HCT116 (cell line): ENCODE measurements around the gene ZNF674. TPM values are rescaled to one million over a fixed set of nuclear protein-coding genes. Genes with fewer than 3 reads are reported as not detected.

Experiments used
- ATAC-seq: fragments of 200-7000 bp; cut with Tn5 transposase; 2 replicates; pipeline ENCODE4 v1.9.1; 2020; ENCODE audit warnings: mild to moderate bottlenecking, moderate library complexity
- BruUV-seq: library from RNA; stranded (reverse); fragments of 400-500 nt; replicated peaks from 2 replicates; lab custom pipeline; 2021; lab: Mats Ljungman, UMichigan
- CTCF ChIA-PET: fragments of 300-600 bp; sonication (Branson Sonifier 250); formaldehyde crosslinking; loops from one replicate; lab custom pipeline; 2021; ENCODE audit warnings: antibody characterized with exemption; lab: Charles Lee
- POLR2A ChIA-PET: fragments of 300-600, 350-600 bp; sonication (Branson Sonifier 250); formaldehyde crosslinking; loops from one replicate; lab custom pipeline; 2021; ENCODE audit warnings: antibody characterized with exemption; lab: Charles Lee
- RAD21 ChIA-PET, 2 experiments: fragments of 300-600 bp; sonication (Branson Sonifier 250); formaldehyde crosslinking; loops; one replicate each; lab custom pipeline; 2023; ENCODE audit warnings: low total read pairs in 2 of 2; ENCODE audit not compliant: uncharacterized antibody in 2 of 2, unreplicated experiment in 2 of 2, low non-redundant PET in 1 of 2; lab: Charles Lee
- DNase-seq: peaks from one replicate; pipeline ENCODE4 v3.0.0-alpha.2; 2010; ENCODE audit warnings: low read depth, low spot score
- H2AFZ ChIP-seq: fragments of 200-600 bp; shearing (Covaris generic), sonication (generic); 2 replicates; pipeline ENCODE4 v1.6.1; 2017; ENCODE audit warnings: low read depth, mixed run types, mixed read lengths, antibody characterized with exemption, low read length; ENCODE audit not compliant: poor library complexity, severe bottlenecking
- H3K27ac ChIP-seq: 2 replicates; pipeline ENCODE4 v1.5.1; 2012; ENCODE audit warnings: low read depth, low read length
- H3K27me3 ChIP-seq: fragments of 200-600 bp; sonication (generic); 2 replicates; pipeline ENCODE4 v1.6.1; 2016; ENCODE audit warnings: mixed run types, low read length, mixed read lengths; ENCODE audit not compliant: insufficient read depth
- H3K36me3 ChIP-seq, 2 experiments: fragments of 200-500 bp in 1 of 2; fragments of 200-600 bp in 1 of 2; sonication (Bioruptor generic) in 1 of 2; sonication (generic) in 1 of 2; 2 replicates each; pipeline versions ENCODE4 v1.5.1 to v1.6.1; 2014 to 2016; ENCODE audit warnings: low read length in 2 of 2, inconsistent platforms in 1 of 2, mixed read lengths in 1 of 2, mixed run types in 1 of 2; ENCODE audit not compliant: insufficient read depth in 2 of 2, control insufficient read depth in 1 of 2
- H3K4me1 ChIP-seq, 2 experiments: fragments of 200-600 bp in 1 of 2; sonication (generic) in 1 of 2; 2 replicates each; pipeline versions ENCODE4 v1.5.1 to v1.6.1; 2012 to 2017; ENCODE audit warnings: low read length in 2 of 2, inconsistent platforms in 1 of 2, mild to moderate bottlenecking in 1 of 2, mixed read lengths in 1 of 2, mixed run types in 1 of 2, moderate library complexity in 1 of 2; ENCODE audit not compliant: insufficient read depth in 2 of 2, control insufficient read depth in 1 of 2
- H3K4me2 ChIP-seq: fragments of 200-600 bp; sonication (generic); 2 replicates; pipeline ENCODE4 v1.6.1; 2017; ENCODE audit warnings: mixed run types, low read length, mixed read lengths
- H3K4me3 ChIP-seq, 2 experiments: fragments of 200-600 bp in 1 of 2; sonication (generic) in 1 of 2; replicated peaks in 1 of 2; 2 replicates each; pipeline ENCODE4 v1.5.1; 2011 to 2016; ENCODE audit warnings: low read length in 2 of 2, control low read depth in 1 of 2, low read depth in 1 of 2, mild to moderate bottlenecking in 1 of 2, mixed read lengths in 1 of 2, mixed run types in 1 of 2
- H3K79me2 ChIP-seq: fragments of 200-600 bp; sonication (generic); 2 replicates; pipeline ENCODE4 v1.6.1; 2017; ENCODE audit warnings: mild to moderate bottlenecking, mixed run types, low read length, moderate library complexity, mixed read lengths; ENCODE audit not compliant: insufficient read depth
- H3K9ac ChIP-seq: fragments of 200-600 bp; sonication (generic); 2 replicates; pipeline ENCODE4 v1.6.1; 2016; ENCODE audit warnings: low read length, mixed read lengths
- H3K9me2 ChIP-seq: fragments of 200-600 bp; sonication (generic), shearing (Covaris generic); 2 replicates; pipeline ENCODE4 v1.6.1; 2017; ENCODE audit warnings: mixed run types, mild to moderate bottlenecking, moderate library complexity; ENCODE audit not compliant: insufficient read depth
- H3K9me3 ChIP-seq, 2 experiments: fragments of 200-500 bp in 1 of 2; fragments of 200-600 bp in 1 of 2; sonication (Bioruptor generic) in 1 of 2; sonication (generic) in 1 of 2; 2 replicates each; pipeline ENCODE4 v1.6.1; 2014 to 2017; ENCODE audit warnings: low read length in 2 of 2, mixed read lengths in 2 of 2, inconsistent platforms in 1 of 2, low read depth in 1 of 2, mild to moderate bottlenecking in 1 of 2, mixed run types in 1 of 2, moderate library complexity in 1 of 2; ENCODE audit not compliant: control insufficient read depth in 1 of 2, insufficient read depth in 1 of 2
- H4K20me1 ChIP-seq: fragments of 200-600 bp; sonication (generic), shearing (Covaris generic); 2 replicates; pipeline ENCODE4 v1.6.1; 2017; ENCODE audit warnings: mixed run types, mild to moderate bottlenecking, moderate library complexity; ENCODE audit not compliant: insufficient read depth
- ATF3 ChIP-seq: IDR thresholded peaks from 2 replicates; pipeline ENCODE4 v1.6.1; 2012
- CBX3 ChIP-seq: IDR thresholded peaks from 2 replicates; pipeline ENCODE4 v1.6.1; 2012; ENCODE audit warnings: low read depth
- CEBPB ChIP-seq: IDR thresholded peaks from 2 replicates; pipeline ENCODE4 v1.6.1; 2012; ENCODE audit warnings: low read depth
- CTCF ChIP-seq, 3 experiments: fragments of 200-600 bp in 1 of 3; sonication (generic) in 1 of 3; IDR thresholded peaks in 2 of 3; conservative IDR thresholded peaks in 1 of 3; 2 replicates each; pipeline ENCODE4 v1.5.1; 2012 to 2017; ENCODE audit warnings: low read depth in 2 of 3, low read length in 2 of 3, antibody characterized with exemption in 1 of 3, borderline replicate concordance in 1 of 3, control low read depth in 1 of 3, mild to moderate bottlenecking in 1 of 3, mixed read lengths in 1 of 3, mixed run types in 1 of 3, moderate library complexity in 1 of 3; ENCODE audit not compliant: insufficient read depth in 1 of 3
- EGR1 ChIP-seq: IDR thresholded peaks from 2 replicates; pipeline ENCODE4 v1.6.1; 2012; ENCODE audit warnings: low read depth
- EZH2 ChIP-seq: fragments of 200-600 bp; sonication (generic); IDR thresholded peaks from 2 replicates; pipeline ENCODE4 v1.6.1; 2017; ENCODE audit warnings: antibody characterized with exemption, mixed run types
- EZH2phosphoT487 ChIP-seq: fragments of 200-600 bp; IDR thresholded peaks from 2 replicates; pipeline ENCODE4 v1.6.1; 2018; ENCODE audit warnings: antibody characterized with exemption, borderline replicate concordance
- FOSL1 ChIP-seq: IDR thresholded peaks from 2 replicates; pipeline ENCODE4 v1.6.1; 2012; ENCODE audit warnings: low read depth
- JUND ChIP-seq: IDR thresholded peaks from 2 replicates; pipeline ENCODE4 v1.6.1; 2012
- SIN3A ChIP-seq: IDR thresholded peaks from 2 replicates; pipeline ENCODE4 v1.6.1; 2012; ENCODE audit warnings: low read depth
- SP1 ChIP-seq: IDR thresholded peaks from 2 replicates; pipeline ENCODE4 v1.6.1; 2012; ENCODE audit warnings: low read depth
- YY1 ChIP-seq: IDR thresholded peaks from 2 replicates; pipeline ENCODE4 v1.6.1; 2011; ENCODE audit warnings: low read length, low read depth, moderate library complexity, mild to moderate bottlenecking; ENCODE audit not compliant: insufficient replicate concordance; ENCODE audit errors: extremely low read depth
- ZNF274 ChIP-seq: fragments of 200-500 bp; sonication (Bioruptor generic); IDR thresholded peaks from 2 replicates; pipeline ENCODE4 v1.6.1; 2014; ENCODE audit warnings: mild to moderate bottlenecking, low read depth, low read length, inconsistent platforms
- intact Hi-C: fragments of 100-400 bp; cut with micrococcal nuclease; formaldehyde crosslinking; loops from 2 replicates; pipeline ENCODE4 v1.10.0; 2022
- total RNA-seq: library from RNA; stranded (reverse); gene quantifications from one replicate; pipeline ENCODE4 v1.2.1, GENCODE V29; 2021; ENCODE audit not compliant: unreplicated experiment
- TF ChIP-seq, protein P1 (sequence below): IDR thresholded peaks from 2 replicates; pipeline ENCODE4 v1.6.1; 2012; ENCODE audit warnings: low read depth

Gene ZNF674
- total RNA-seq, 1 experiment from 2014 or later: 5.2 TPM

DNA sequence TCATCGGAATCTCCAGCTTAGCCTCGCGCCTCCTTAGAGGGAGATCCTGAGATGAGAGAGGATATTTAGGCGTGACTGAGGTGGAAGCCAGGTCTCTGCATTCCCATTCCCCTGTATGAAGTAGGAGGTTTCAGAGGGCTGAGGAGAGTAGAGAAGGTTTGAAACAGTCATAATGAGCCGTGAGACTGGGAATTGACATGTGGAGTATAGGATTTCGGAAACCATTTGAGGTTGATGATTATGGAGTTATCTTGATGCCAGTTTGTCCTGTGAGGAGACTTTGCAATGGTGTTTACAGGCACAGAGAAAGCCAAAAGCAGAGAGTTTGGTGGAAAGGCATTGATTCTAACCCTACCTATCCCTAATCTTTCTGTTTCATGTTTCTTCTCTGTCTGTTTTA, 30.4 kb upstream of the ZNF674 start (continued):
- TF ChIP-seq YY1 (no peak), ATF3 (no peak)

DNA sequence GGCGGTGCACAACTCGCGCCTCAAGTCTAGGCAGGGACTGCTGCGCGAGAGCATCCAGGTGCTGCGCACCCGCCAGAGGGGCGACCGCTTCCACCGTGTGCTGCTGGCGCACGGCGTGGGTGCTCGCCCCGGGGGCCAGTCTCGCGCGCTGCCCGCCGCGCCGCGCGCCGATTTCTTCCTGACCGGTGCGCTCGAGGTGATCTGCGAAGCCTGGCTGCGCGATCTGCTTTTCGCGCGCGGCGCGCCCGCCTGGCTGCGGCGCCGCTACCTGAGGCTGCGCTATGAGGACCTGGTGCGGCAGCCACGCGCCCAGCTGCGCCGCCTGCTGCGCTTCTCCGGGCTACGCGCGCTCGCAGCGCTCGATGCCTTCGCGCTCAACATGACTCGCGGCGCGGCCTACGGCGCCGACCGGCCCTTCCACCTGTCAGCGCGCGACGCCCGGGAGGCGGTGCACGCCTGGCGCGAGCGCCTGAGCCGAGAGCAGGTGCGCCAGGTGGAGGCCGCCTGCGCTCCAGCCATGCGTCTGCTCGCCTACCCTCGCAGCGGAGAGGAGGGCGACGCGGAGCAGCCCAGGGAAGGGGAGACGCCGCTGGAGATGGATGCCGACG, 29.7 kb upstream of the ZNF674 start:
- Histone ChIP-seq H4K20me1 (no peaks in the 10 kb centered on the region), H3K79me2 (peaks cover 8% of the 10 kb centered on the region), H3K9me3 (no peaks in the 10 kb centered on the region), H3K27me3 (no peaks in the 10 kb centered on the region), H2AFZ (no peak overlapping the region), H3K36me3 (no peaks in the 10 kb centered on the region), H3K27ac (peak overlapping the region; percentile 86; the same call in 1 of the 2 replicates), H3K4me1 (peaks cover 8 to 40% of the 10 kb centered on the region in 2 experiments; a peak in 3 of 4 replicates), H3K9me2 (no peaks in the 10 kb centered on the region), H3K4me2 (peak overlapping the region; percentile 81; the same call in 1 of the 2 replicates), H3K4me3 (no peak overlapping the region)
- POLR2A ChIA-PET: no interaction called here
- ATAC-seq (no peak), DNase-seq (no peak)
- BruUV-seq: no TSS peak
- RAD21 ChIA-PET: no interaction called here
- CTCF ChIA-PET: no interaction called here
- TF ChIP-seq EZH2phosphoT487 (no peak), YY1 (no peak), SIN3A (no peak), EZH2 (no peak), JUND (no peak), ZNF274 (no peak), CEBPB (no peak), CTCF (IDR thresholded peaks at IDR 0.05 in 2 of 3, conservative IDR thresholded peaks at IDR 0.05 in 1 of 3; ENCODE audit: borderline replicate concordance in 1 of 3, insufficient read depth in 1 of 3, low read depth in 2 of 3, low read length in 2 of 3) (no peak), EGR1 (no peak), SP1 (no peak), CBX3 (no peak), FOSL1 (no peak)
- TF ChIP-seq, protein P1, sequence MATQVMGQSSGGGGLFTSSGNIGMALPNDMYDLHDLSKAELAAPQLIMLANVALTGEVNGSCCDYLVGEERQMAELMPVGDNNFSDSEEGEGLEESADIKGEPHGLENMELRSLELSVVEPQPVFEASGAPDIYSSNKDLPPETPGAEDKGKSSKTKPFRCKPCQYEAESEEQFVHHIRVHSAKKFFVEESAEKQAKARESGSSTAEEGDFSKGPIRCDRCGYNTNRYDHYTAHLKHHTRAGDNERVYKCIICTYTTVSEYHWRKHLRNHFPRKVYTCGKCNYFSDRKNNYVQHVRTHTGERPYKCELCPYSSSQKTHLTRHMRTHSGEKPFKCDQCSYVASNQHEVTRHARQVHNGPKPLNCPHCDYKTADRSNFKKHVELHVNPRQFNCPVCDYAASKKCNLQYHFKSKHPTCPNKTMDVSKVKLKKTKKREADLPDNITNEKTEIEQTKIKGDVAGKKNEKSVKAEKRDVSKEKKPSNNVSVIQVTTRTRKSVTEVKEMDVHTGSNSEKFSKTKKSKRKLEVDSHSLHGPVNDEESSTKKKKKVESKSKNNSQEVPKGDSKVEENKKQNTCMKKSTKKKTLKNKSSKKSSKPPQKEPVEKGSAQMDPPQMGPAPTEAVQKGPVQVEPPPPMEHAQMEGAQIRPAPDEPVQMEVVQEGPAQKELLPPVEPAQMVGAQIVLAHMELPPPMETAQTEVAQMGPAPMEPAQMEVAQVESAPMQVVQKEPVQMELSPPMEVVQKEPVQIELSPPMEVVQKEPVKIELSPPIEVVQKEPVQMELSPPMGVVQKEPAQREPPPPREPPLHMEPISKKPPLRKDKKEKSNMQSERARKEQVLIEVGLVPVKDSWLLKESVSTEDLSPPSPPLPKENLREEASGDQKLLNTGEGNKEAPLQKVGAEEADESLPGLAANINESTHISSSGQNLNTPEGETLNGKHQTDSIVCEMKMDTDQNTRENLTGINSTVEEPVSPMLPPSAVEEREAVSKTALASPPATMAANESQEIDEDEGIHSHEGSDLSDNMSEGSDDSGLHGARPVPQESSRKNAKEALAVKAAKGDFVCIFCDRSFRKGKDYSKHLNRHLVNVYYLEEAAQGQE: no peak
- TF ChIP-seq, all 23 proteins: peak for 0
- intact Hi-C loops: loop anchor here (2.0 kb wide), 1 partner anchor 64 kb away; no protein-coding TSS in a partner anchor
- H3K9ac ChIP-seq: no peak overlapping the region
